GM21526 (cell line): ENCODE data around the gene EHBP1.

Source experiments
- ATAC-seq: cut with Tn5 transposase; IDR thresholded peaks from one replicate; pipeline ENCODE4 v1.9.1; 2021; ENCODE audit warnings: moderate library complexity; ENCODE audit not compliant: unreplicated experiment, low FRiP score

Gene EHBP1

GRCh38 chr2:63047321-63048279, 342.1 kb downstream of the EHBP1 start:
- no peak for ATAC-seq

GRCh38 chr2:63048367-63049171, 343.1 kb downstream of the EHBP1 start:
- ATAC-seq = no peak

DNA sequence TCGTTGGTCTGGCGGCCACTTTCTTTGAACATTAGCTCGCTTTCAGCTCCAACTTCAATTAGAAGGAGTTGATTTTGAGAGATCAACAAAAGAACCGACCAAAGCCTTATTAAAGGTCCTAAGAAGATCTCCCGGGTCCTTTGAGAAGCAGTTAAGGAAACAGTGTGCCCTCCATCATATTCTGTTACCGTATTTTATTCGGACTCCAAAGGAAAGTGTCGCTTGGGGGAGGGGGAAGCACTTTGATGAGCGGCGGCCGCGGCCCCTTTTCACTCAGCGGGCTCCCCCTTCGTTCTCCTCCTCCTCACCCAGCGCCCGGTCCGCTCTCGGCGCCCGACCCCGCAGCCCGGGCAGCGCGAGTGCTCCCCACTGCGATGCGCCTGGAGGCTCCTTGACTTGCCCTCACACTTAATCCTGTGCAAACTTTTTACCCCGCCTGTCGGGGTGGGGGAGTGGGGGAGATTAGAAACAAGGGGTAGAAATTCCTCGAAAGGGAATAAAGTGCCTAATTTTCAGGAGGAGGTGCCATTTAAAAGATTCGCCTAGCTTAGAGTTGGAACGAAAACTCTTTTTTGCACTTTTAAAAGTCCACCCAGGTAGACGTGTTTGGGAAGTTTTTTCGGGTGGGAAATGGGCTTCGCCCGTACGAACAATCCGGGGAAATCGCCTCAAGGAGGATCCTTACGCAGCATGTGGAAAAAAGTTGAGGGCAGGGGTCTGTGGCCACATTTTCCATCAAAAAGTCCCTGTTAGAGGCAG, 343.9 kb downstream of the EHBP1 start:
- no peak for ATAC-seq

GRCh38 chr2:63049970-63050333, 344.4 kb downstream of the EHBP1 start:
- peak; percentile 27 for ATAC-seq

DNA sequence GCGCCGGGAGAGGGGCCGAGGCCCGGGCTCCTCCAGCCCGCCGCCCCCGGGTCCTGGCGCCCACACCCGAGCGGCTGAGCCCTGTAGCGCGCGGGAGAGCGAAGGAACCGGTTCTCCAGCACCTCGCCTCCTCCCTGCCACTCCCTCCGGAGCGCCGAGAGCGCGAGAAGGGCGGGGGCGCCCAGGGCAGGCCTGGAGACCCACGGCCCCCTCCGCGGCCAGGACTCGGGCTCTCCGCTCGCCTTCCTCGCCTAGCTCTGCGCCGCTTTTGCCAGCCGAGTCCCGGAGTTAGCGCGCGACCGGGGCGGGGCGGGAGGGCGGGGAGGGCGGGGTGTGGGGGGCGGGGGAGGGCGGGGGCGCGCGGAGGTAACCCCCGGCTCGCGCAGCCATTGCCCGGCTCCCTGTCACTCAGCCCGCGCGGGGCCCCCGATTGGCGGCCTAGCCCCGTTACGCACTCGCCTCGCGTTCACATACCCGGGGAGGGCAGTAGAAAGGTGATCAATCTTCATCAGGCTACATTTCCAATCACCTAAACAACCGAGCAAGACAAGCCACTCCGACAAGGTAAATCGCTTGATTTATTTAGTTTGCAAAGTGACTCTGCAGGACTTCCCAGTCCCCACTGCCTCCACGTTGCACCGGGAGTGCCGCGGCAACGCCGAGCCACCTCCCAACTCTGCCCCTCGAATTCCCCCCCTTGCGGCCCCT, 345.0 kb downstream of the EHBP1 start, which contains the start of gene OTX1:
OTX1 (plus strand) TSS at position 497 of the 708 bp plus-strand sequence. CDS start 2,161 bp downstream, outside the sequence.
- ATAC-seq = peak; percentile 86

GRCh38 chr2:63051042-63051794, 345.7 kb downstream of the EHBP1 start:
- no peak for ATAC-seq

- ATAC-seq = no peak
Observed at GRCh38 chr2:63051795-63052333, 346.4 kb downstream of the EHBP1 start.

DNA sequence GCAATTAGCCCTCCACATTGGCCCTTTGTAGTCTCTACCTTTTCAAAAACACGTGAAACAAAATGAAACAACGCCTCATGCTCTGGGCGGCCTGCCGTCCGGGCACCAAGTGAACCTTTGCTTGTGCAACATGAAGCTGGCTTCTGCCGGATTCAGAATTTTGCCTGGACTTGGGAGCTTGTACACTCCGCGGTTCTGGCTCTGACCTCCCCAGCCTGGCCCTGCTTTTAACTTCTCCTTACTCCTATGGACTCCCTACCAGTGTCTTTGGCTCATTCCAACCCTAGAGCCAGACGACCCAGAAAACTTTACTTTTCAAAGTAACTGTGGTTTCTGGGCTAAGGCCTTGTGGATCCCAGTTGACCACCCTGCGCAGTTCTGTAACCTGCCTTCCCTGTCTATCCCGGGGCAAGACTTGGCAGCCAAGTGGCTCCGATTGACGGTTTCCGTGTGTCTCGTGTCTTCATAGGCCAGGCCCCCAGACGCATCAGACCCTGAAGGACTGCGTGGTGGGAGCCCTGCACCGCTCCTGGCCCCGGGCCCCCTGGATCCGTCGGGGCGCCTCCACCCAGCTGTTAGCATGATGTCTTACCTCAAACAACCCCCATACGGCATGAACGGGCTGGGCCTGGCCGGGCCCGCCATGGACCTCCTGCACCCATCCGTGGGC, 347.0 kb downstream of the EHBP1 start:
- no peak for ATAC-seq

DNA sequence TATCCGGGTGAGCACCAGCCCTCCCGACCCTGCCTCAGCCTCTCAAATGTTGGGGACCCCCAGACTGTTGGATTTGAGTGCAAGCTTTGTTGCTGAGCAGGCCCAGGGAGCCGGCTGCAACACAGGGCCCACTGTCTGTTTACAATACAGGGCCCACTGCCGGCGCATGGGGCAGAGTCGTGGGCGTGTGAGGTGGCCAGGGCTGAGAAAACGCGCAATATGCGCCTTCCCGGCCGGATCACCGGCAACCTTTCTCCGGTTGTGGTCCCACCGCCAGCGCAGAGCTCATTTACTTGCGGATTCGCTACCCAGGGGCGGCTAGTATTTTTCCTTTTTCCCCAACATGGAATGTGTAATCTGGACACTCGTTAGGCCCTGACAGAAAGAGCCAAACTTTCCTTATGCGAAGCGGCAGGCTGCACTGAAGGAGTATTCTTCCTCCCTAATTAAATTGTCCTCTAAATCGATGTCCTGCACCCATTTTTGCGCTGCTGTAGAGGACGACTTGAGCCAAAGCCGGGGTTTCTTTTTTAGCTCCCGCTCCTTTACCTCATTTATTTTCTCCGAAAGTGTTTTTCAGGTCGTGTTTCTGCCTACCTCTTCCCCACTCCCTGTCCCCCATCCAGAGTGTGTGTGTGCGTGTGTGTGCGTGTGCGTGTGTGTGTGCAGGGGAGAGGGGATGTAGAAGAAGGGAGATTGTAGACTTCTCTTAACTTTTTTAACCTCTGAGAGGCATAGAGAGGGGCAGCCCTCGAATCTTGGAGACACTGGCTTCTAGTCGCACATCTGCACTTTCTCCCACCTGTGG, 347.8 kb downstream of the EHBP1 start:
- no peak for ATAC-seq

DNA sequence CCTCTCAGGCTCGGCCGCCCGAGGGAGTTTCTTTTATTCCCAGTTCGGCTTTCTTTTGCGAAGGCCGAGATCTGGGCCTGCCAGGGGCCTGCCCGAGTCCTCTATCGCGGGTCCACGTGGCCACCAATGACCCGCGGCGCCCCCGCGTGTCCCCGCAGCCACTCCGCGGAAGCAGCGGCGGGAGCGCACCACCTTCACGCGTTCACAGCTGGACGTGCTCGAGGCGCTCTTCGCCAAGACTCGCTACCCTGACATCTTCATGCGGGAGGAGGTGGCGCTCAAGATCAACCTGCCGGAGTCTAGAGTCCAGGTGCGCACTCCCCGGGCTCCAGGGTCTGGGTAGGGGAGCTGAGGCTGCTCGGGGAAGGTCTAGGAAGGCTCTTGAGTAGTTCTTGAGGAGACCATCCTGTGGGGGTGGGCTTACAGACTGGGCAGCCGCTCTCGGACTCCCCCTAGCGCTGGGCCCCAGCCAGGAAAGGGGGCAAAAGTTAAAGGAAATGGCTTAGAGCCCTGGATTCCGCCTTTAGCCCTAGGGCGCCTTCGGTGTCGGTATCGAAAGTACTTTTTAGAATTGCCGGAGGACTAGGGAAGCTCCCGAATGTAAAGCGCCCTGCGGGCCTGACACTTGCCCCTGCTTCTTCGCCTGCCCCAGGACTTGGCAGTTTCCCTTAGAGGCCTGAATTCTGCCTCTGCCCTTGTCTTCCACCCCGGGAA, 348.5 kb downstream of the EHBP1 start:
- no peak for ATAC-seq

- no peak for ATAC-seq
Observed at GRCh38 chr2:63054841-63055225, 349.3 kb downstream of the EHBP1 start.

DNA sequence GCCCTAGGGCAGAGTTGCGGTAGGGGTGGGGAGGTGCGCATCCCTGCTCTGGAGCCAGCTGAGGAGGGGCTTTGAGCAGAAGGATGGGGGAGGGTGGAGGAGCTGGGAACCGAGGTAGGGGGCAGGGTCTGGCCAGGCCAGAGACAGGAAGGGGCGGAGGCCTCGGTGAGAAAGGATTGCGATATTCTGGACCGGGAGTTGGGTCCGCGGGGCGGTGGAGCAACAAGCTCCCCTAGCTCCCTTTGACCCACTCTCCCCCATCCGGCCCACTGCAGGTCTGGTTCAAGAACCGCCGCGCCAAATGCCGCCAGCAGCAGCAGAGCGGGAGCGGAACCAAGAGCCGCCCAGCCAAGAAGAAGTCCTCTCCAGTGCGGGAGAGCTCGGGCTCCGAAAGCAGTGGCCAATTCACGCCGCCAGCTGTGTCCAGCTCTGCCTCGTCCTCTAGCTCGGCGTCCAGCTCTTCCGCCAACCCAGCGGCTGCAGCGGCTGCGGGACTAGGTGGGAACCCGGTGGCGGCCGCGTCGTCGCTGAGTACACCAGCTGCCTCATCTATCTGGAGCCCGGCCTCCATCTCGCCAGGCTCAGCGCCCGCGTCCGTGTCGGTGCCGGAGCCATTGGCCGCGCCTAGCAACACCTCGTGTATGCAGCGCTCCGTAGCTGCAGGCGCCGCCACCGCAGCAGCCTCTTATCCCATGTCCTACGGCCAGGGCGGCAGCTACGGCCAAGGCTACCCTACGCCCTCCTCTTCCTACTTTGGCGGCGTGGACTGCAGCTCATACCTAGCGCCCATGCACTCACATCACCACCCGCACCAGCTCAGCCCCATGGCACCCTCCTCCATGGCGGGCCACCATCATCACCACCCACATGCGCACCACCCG, 350.0 kb downstream of the EHBP1 start:
- ATAC-seq = no peak

GRCh38 chr2:63056107-63057050, 350.9 kb downstream of the EHBP1 start:
- no peak for ATAC-seq

- ATAC-seq = no peak
Observed at GRCh38 chr2:63057249-63058143, 352.0 kb downstream of the EHBP1 start.
